Skeletal muscle satellite cell (primary cell): ENCODE results near the gene ADARB1.
"Not testable (repeated sequence)": the region's sequence is repeated elsewhere in the genome, so short reads cannot be mapped to it uniquely, and the experiment has no call there.

Source experiments
- H3K27me3 ChIP-seq: 2 replicates; pipeline ENCODE4 v1.7.0; 2013; ENCODE audit warnings: low read length; ENCODE audit not compliant: control insufficient read depth, insufficient read depth
- H3K36me3 ChIP-seq: 2 replicates; pipeline ENCODE4 v1.7.0; 2013; ENCODE audit warnings: mild to moderate bottlenecking, control low read depth, low read length; ENCODE audit not compliant: insufficient read depth
- H3K4me1 ChIP-seq: 2 replicates; pipeline ENCODE4 v1.7.0; 2013; ENCODE audit warnings: low read length; ENCODE audit not compliant: control insufficient read depth, insufficient read depth
- H3K4me2 ChIP-seq: 2 replicates; pipeline ENCODE4 v1.7.0; 2013; ENCODE audit warnings: mild to moderate bottlenecking, low read length
- H3K4me3 ChIP-seq: 2 replicates; pipeline ENCODE4 v1.7.0; 2013; ENCODE audit warnings: low read length
- H3K9ac ChIP-seq: 2 replicates; pipeline ENCODE4 v1.7.0; 2013; ENCODE audit warnings: mild to moderate bottlenecking, low read depth, low read length, moderate library complexity
- H3K9me3 ChIP-seq: replicated peaks from 2 replicates; pipeline ENCODE4 v1.7.0; 2013; ENCODE audit warnings: mild to moderate bottlenecking, control low read depth, low read length

ADARB1 gene

GRCh38 chr21:45136927-45137611 is 62.7 kb downstream of the ADARB1 start:
- no peaks in the 10 kb centered on the region for H3K9me3 ChIP-seq
- no peak overlapping the region for H3K4me3 ChIP-seq
- H3K36me3 ChIP-seq, result peaks cover 36% of the 10 kb centered on the region
- H3K9ac ChIP-seq, result peak overlapping the region; percentile 61
- peaks cover 75% of the 10 kb centered on the region for H3K4me1 ChIP-seq
- H3K4me2 ChIP-seq, result peak overlapping the region; percentile 34
- no peaks in the 10 kb centered on the region for H3K27me3 ChIP-seq

- Histone ChIP-seq H3K9ac (peak overlapping the region; percentile 61), H3K36me3 (peaks cover 36% of the 10 kb centered on the region)
Observed at GRCh38 chr21:45137612-45137937, 63.2 kb downstream of the ADARB1 start.

GRCh38 chr21:45138199-45139002 is 64.0 kb downstream of the ADARB1 start:
- H3K4me2 ChIP-seq, result no peak overlapping the region
- H3K9ac ChIP-seq, result no peak overlapping the region
- H3K36me3 ChIP-seq, result peaks cover 37% of the 10 kb centered on the region
- peaks cover 75% of the 10 kb centered on the region for H3K4me1 ChIP-seq
- H3K9me3 ChIP-seq, result no peaks in the 10 kb centered on the region
- H3K27me3 ChIP-seq, result no peaks in the 10 kb centered on the region
- no peak overlapping the region for H3K4me3 ChIP-seq

More at GRCh38 chr21:45137612-45137937, 63.2 kb downstream of the ADARB1 start:
- Histone ChIP-seq H3K9me3 (no peaks in the 10 kb centered on the region), H3K27me3 (no peaks in the 10 kb centered on the region), H3K4me2 (peak overlapping the region; percentile 34), H3K4me3 (no peak overlapping the region), H3K4me1 (peaks cover 75% of the 10 kb centered on the region)

DNA sequence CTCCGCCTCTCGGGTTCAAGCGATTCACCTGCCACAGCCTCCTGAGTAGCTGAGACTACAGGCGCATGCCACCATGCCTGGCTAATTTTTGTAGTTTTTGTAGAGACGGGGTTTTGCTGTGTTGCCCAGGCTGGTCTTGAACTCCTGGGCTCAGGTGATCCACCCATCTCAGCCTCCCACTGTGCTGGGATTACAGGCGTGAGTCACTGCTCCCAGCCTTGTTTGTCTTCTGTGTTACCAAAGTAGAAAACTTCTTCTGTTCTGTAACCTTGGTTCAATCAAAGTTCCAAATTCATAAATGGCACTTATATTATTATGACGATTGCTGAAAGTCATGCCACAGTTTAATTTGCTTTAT is 64.6 kb downstream of the ADARB1 start:
- Histone ChIP-seq H3K36me3 (peaks cover 39% of the 10 kb centered on the region), H3K4me1 (peaks cover 76% of the 10 kb centered on the region)
- not testable (repeated sequence) for H3K9me3 ChIP-seq, H3K27me3 ChIP-seq, H3K9ac ChIP-seq, H3K4me3 ChIP-seq, H3K4me2 ChIP-seq

DNA sequence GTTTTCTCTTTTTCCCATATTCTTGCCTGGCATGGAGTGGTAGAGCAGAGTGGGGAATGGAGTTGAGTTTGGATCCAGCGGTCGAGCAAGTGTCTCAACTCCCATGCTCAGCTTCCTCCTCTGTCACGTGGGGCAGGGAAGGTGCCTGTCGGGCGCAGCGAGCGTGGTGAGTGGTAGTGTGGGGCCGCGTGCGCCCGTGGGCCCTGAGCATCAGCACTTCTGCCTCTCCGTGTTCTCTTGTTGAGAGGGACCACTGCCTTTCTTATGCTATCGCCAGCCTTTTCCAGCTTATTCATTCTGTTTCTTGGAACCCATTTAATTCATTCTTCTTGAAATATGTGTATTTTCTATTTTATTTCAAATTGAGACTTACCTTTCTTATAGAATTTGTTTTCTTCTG is 65.1 kb downstream of the ADARB1 start:
- Histone ChIP-seq H3K9me3 (no peaks in the 10 kb centered on the region), H3K36me3 (peaks cover 39% of the 10 kb centered on the region), H3K4me3 (no peak overlapping the region), H3K4me1 (peaks cover 73% of the 10 kb centered on the region), H3K9ac (no peak overlapping the region), H3K4me2 (no peak overlapping the region), H3K27me3 (no peaks in the 10 kb centered on the region)

GRCh38 chr21:45140346-45140940 is 66.1 kb downstream of the ADARB1 start:
- peaks cover 65% of the 10 kb centered on the region for H3K4me1 ChIP-seq
- H3K27me3 ChIP-seq, result no peaks in the 10 kb centered on the region
- H3K36me3 ChIP-seq, result peaks cover 40% of the 10 kb centered on the region
- H3K9ac ChIP-seq, result no peak overlapping the region
- H3K9me3 ChIP-seq, result no peaks in the 10 kb centered on the region
- H3K4me3 ChIP-seq, result no peak overlapping the region
- H3K4me2 ChIP-seq, result no peak overlapping the region

GRCh38 chr21:45140944-45141343 is 66.6 kb downstream of the ADARB1 start:
- H3K4me2 ChIP-seq, H3K9me3 ChIP-seq, H3K4me3 ChIP-seq, H3K9ac ChIP-seq, H3K27me3 ChIP-seq: not testable (repeated sequence)
- peaks cover 65% of the 10 kb centered on the region for H3K4me1 ChIP-seq
- H3K36me3 ChIP-seq, result peaks cover 40% of the 10 kb centered on the region

- Histone ChIP-seq H3K9ac (peak overlapping the region; percentile 25), H3K4me1 (peaks cover 65% of the 10 kb centered on the region), H3K9me3 (no peaks in the 10 kb centered on the region), H3K27me3 (no peaks in the 10 kb centered on the region), H3K36me3 (peaks cover 38% of the 10 kb centered on the region), H3K4me2 (no peak overlapping the region), H3K4me3 (no peak overlapping the region)
Observed at GRCh38 chr21:45141507-45141906, 67.1 kb downstream of the ADARB1 start.

DNA sequence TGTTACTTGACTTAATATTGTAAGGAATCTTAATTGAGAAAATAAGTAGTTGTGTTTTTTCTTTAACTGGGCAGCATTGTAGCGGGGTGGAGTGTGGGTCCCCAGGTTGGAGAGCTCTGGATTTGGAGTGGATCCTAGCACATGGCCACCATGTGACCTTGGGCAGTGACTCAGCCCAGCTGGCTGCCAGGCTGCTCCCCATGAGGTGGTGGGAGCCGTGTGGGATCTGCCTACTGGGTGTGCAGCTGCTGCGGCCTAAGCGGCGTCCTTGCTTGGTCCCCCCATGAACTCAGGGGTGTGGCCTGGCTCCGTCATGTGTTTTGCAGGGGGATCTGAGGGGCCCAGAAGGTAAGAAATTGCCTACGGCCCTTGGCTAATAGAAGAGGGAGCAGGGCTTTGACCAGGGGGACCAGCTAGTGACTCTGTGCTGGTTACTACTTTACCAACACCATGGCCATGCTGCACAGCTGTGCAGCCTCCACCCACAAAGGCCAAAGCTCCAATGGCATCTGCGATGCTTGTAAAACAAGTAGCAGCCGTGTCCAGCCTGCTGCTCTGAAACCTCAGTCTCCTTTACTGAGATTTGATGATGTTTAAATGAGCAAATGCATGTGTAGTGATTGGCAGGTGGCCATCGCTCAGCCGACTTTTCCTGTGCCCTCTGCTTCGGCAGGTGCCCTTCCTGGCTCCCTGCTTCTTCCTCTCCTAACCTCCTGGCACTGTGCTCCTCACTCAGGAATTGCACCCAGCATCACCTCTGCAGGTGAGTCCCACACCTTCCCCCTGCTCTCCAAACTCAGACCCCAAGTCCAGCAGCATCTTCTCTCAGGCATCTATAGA is 68.3 kb downstream of the ADARB1 start:
- H3K27me3 ChIP-seq, result no peaks in the 10 kb centered on the region
- peak overlapping the region; percentile 26 for H3K9ac ChIP-seq
- no peaks in the 10 kb centered on the region for H3K9me3 ChIP-seq
- H3K4me1 ChIP-seq, result peaks cover 65% of the 10 kb centered on the region
- no peak overlapping the region for H3K4me3 ChIP-seq
- H3K4me2 ChIP-seq, result peak overlapping the region; percentile 54
- H3K36me3 ChIP-seq, result peaks cover 32% of the 10 kb centered on the region

GRCh38 chr21:45143855-45144254 is 69.5 kb downstream of the ADARB1 start:
- Histone ChIP-seq H3K4me1 (peaks cover 66% of the 10 kb centered on the region), H3K9ac (no peak overlapping the region), H3K4me3 (no peak overlapping the region)

GRCh38 chr21:45145146-45145545 is 70.8 kb downstream of the ADARB1 start:
- peaks cover 59% of the 10 kb centered on the region for H3K4me1 ChIP-seq
- H3K27me3 ChIP-seq, result no peaks in the 10 kb centered on the region
- H3K4me3 ChIP-seq, result no peak overlapping the region
- no peak overlapping the region for H3K4me2 ChIP-seq
- H3K36me3 ChIP-seq, result peaks cover 26% of the 10 kb centered on the region
- no peaks in the 10 kb centered on the region for H3K9me3 ChIP-seq
- no peak overlapping the region for H3K9ac ChIP-seq

More at GRCh38 chr21:45143855-45144254, 69.5 kb downstream of the ADARB1 start:
- Histone ChIP-seq H3K4me2 (no peak overlapping the region), H3K9me3 (no peaks in the 10 kb centered on the region), H3K27me3 (no peaks in the 10 kb centered on the region), H3K36me3 (peaks cover 26% of the 10 kb centered on the region)
